ENCODE measurements around the gene LGALS9C.
"Not testable (repeated sequence)": the region's sequence is repeated elsewhere in the genome, so short reads cannot be mapped to it uniquely, and the experiment has no call there.

DNA sequence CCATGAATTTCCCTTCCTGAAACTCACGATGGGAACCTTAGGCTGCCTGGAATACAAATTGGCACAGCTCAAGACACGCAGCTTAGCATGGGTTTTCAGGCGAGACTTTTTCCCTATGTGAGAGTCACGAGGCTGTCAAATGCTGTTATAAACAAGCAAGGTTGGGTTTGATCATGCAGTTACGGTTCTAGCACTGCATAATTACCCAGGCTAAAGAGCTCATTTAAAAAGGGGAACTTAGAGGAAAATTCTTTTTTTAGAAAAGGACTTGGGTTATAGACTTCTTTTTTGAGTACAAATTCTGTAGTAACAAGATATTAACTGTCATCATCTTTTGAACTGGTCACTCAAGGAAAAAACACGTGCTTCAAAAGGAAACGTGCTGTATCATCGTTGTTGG lies 44.5 kb downstream of the LGALS9C start:
- TF ChIP-seq, protein P1, sequence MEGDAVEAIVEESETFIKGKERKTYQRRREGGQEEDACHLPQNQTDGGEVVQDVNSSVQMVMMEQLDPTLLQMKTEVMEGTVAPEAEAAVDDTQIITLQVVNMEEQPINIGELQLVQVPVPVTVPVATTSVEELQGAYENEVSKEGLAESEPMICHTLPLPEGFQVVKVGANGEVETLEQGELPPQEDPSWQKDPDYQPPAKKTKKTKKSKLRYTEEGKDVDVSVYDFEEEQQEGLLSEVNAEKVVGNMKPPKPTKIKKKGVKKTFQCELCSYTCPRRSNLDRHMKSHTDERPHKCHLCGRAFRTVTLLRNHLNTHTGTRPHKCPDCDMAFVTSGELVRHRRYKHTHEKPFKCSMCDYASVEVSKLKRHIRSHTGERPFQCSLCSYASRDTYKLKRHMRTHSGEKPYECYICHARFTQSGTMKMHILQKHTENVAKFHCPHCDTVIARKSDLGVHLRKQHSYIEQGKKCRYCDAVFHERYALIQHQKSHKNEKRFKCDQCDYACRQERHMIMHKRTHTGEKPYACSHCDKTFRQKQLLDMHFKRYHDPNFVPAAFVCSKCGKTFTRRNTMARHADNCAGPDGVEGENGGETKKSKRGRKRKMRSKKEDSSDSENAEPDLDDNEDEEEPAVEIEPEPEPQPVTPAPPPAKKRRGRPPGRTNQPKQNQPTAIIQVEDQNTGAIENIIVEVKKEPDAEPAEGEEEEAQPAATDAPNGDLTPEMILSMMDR (conservative IDR thresholded peaks at IDR 0.05): not testable (repeated sequence)
- not testable (repeated sequence) for TF ChIP-seq EZH2 (IDR thresholded peaks at IDR 0.05; ENCODE audit: low read depth)

All from PC-9 (cell line).